Neural progenitor cell (in vitro differentiated cells): Measurements from ENCODE around the gene CAMK2D. TPM values are rescaled to one million over a fixed set of nuclear protein-coding genes. Genes with fewer than 3 reads are reported as not detected.

ENCODE experiments used
- DNase-seq: peaks from one replicate; pipeline ENCODE4 v3.0.0-alpha.2; 2016; ENCODE audit warnings: low spot score
- H2AFZ ChIP-seq: fragments of 200-600 bp; sonication (generic); replicated peaks from 2 replicates; pipeline ENCODE4 v1.6.1; 2016; ENCODE audit warnings: antibody characterized with exemption
- H3F3A ChIP-seq: fragments of 200-600 bp; sonication (generic); 2 replicates; pipeline ENCODE4 v1.6.1; 2016; ENCODE audit warnings: antibody characterized with exemption, low read depth
- H3K27ac ChIP-seq: fragments of 200-600 bp; sonication (generic); 2 replicates; pipeline ENCODE4 v1.5.1; 2016; ENCODE audit warnings: mild to moderate bottlenecking
- H3K27me3 ChIP-seq: fragments of 200-600 bp; sonication (generic); 2 replicates; pipeline ENCODE4 v1.6.1; 2016; ENCODE audit warnings: mild to moderate bottlenecking, moderate library complexity
- H3K36me3 ChIP-seq: fragments of 200-600 bp; sonication (generic); 2 replicates; pipeline ENCODE4 v1.5.1; 2016
- H3K4me1 ChIP-seq: fragments of 200-600 bp; sonication (generic); 2 replicates; pipeline ENCODE4 v1.6.1; 2016; ENCODE audit warnings: mixed run types
- H3K4me2 ChIP-seq: fragments of 200-600 bp; sonication (generic); 2 replicates; pipeline ENCODE4 v1.6.1; 2016
- H3K4me3 ChIP-seq: fragments of 200-600 bp; sonication (generic); 2 replicates; pipeline ENCODE4 v1.5.1; 2016
- H3K79me2 ChIP-seq: fragments of 200-600 bp; sonication (generic); 2 replicates; pipeline ENCODE4 v1.6.1; 2016; ENCODE audit warnings: low read depth
- H3K9ac ChIP-seq: fragments of 200-600 bp; sonication (generic); 2 replicates; pipeline ENCODE4 v1.6.1; 2016
- H3K9me3 ChIP-seq: fragments of 200-600 bp; sonication (generic); 2 replicates; pipeline ENCODE4 v1.5.1; 2016; ENCODE audit warnings: low read depth
- H4K20me1 ChIP-seq: fragments of 200-600 bp; sonication (generic); 2 replicates; pipeline ENCODE4 v1.6.1; 2016; ENCODE audit warnings: low read depth
- H3K27ac Mint-ChIP-seq: 3 replicates; pipeline ENCODE4 v1.8.0; 2021; ENCODE audit warnings: mixed read lengths
- H3K27me3 Mint-ChIP-seq: 2 replicates; pipeline ENCODE4 v1.8.0; 2022; ENCODE audit warnings: low read depth, mild to moderate bottlenecking, inconsistent platforms, moderate library complexity, mixed read lengths; ENCODE audit not compliant: insufficient read depth
- H3K36me3 Mint-ChIP-seq: 3 replicates; pipeline ENCODE4 v1.8.0; 2021; ENCODE audit warnings: mixed read lengths
- H3K4me1 Mint-ChIP-seq: 3 replicates; pipeline ENCODE4 v1.8.0; 2021; ENCODE audit warnings: mixed read lengths
- H3K4me3 Mint-ChIP-seq: 3 replicates; pipeline ENCODE4 v1.8.0; 2021; ENCODE audit warnings: mild to moderate bottlenecking, moderate library complexity, mixed read lengths
- H3K9me3 Mint-ChIP-seq: 3 replicates; pipeline ENCODE4 v1.8.0; 2020; ENCODE audit warnings: mixed read lengths
- EZH2 ChIP-seq: fragments of 200-600 bp; sonication (generic); IDR thresholded peaks from 2 replicates; pipeline ENCODE4 v1.6.1; 2017; ENCODE audit warnings: antibody characterized with exemption, mild to moderate bottlenecking, moderate library complexity
- EZH2phosphoT487 ChIP-seq: fragments of 200-600 bp; sonication (generic); IDR thresholded peaks from 2 replicates; pipeline ENCODE4 v1.6.1; 2017; ENCODE audit warnings: antibody characterized with exemption
- total RNA-seq: library from RNA; depleted of rRNA; stranded (reverse); fragments of >200 nt; gene quantifications from 2 replicates; pipeline ENCODE4 v1.2.3, GENCODE V29; 2015; ENCODE audit warnings: low replicate concordance
- TF ChIP-seq, protein P1 (sequence below): fragments of 200-600 bp; sonication (generic); IDR thresholded peaks from 2 replicates; pipeline ENCODE4 v1.5.1; 2017; ENCODE audit warnings: antibody characterized with exemption, mild to moderate bottlenecking

Gene CAMK2D
- total RNA-seq, 1 donor from 2014 or later: 33.2 TPM

DNA sequence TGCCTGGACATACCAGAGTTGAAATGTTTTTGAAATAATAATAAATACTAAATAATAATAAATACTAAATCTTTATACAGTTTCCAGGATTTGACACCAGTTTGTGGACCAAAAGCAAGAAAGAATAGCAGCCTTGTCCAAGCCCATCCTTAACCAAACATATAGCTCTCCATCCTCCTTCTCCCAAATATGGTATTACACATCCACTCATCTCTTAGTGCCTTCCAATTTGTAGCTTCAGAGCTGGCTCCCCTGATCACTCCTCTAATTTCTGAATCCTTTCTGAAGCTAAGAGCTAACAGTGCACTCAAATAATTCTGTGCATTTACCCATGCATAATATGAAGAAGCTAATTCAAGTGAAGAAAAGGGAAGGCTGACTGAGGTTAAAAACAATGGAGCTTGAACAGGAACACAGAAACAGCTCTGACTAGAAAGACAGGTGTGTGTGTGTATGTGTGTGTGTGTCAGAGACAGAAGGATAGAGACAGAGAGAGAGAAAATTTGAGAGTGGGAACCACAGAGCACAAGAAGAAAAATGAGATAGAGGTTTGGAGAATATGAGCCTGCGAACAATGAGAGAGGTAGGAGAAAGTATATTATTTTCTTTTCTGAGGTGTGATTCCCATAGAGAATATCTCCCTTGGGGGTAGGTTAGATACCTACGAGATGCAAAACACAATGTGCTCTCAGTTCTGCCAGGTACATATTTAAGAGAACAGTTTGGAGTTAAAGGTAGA, 123.5 kb downstream of the CAMK2D start:
- Histone ChIP-seq H3K4me2 (peak overlapping the region; percentile 19), H3K4me3 (no peak overlapping the region), H2AFZ (no peak overlapping the region), H3F3A (no peaks in the 10 kb centered on the region), H3K4me1 (peaks cover 9% of the 10 kb centered on the region), H3K9ac (no peak overlapping the region), H3K27ac (no peak overlapping the region), H3K79me2 (no peaks in the 10 kb centered on the region), H3K36me3 (no peaks in the 10 kb centered on the region), H4K20me1 (no peaks in the 10 kb centered on the region), H3K27me3 (no peaks in the 10 kb centered on the region), H3K9me3 (no peaks in the 10 kb centered on the region)
- TF ChIP-seq, protein P1, sequence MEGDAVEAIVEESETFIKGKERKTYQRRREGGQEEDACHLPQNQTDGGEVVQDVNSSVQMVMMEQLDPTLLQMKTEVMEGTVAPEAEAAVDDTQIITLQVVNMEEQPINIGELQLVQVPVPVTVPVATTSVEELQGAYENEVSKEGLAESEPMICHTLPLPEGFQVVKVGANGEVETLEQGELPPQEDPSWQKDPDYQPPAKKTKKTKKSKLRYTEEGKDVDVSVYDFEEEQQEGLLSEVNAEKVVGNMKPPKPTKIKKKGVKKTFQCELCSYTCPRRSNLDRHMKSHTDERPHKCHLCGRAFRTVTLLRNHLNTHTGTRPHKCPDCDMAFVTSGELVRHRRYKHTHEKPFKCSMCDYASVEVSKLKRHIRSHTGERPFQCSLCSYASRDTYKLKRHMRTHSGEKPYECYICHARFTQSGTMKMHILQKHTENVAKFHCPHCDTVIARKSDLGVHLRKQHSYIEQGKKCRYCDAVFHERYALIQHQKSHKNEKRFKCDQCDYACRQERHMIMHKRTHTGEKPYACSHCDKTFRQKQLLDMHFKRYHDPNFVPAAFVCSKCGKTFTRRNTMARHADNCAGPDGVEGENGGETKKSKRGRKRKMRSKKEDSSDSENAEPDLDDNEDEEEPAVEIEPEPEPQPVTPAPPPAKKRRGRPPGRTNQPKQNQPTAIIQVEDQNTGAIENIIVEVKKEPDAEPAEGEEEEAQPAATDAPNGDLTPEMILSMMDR: no peak
- TF ChIP-seq EZH2 (no peak), EZH2phosphoT487 (no peak)
- H3K36me3 Mint-ChIP-seq: no peaks in the 10 kb centered on the region
- no peak overlapping the region for H3K4me3 Mint-ChIP-seq
- no peak overlapping the region for H3K27ac Mint-ChIP-seq
- no peaks in the 10 kb centered on the region for H3K27me3 Mint-ChIP-seq
- H3K9me3 Mint-ChIP-seq: no peaks in the 10 kb centered on the region
- peaks cover 21% of the 10 kb centered on the region for H3K4me1 Mint-ChIP-seq
- DNase-seq: peak; percentile 27

DNA sequence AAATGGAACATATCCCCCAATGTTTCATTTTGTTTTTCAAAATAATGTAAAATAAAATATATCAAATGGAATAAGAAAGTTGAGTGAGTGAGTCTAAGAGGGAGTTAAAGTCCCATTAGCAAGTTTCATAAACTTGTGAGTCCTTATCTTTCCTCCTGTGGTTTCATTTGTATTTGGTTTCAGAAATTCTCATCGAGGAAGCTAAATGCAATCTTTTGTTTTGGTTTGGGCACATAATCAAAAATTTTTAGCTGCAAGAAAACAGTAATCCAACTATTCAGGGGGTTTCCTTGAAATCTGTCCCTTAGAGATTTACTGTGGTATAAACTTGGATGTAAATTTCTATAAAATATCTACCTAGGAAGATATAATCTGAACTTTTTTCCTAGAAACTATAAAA, 124.2 kb downstream of the CAMK2D start:
- peaks cover 21% of the 10 kb centered on the region for H3K4me1 Mint-ChIP-seq
- Histone ChIP-seq H2AFZ (no peak overlapping the region), H3K79me2 (no peaks in the 10 kb centered on the region), H3K9ac (no peak overlapping the region), H3F3A (no peaks in the 10 kb centered on the region), H3K9me3 (no peaks in the 10 kb centered on the region), H3K27ac (no peak overlapping the region), H3K27me3 (no peaks in the 10 kb centered on the region), H4K20me1 (no peaks in the 10 kb centered on the region), H3K4me1 (peaks cover 9% of the 10 kb centered on the region), H3K36me3 (no peaks in the 10 kb centered on the region), H3K4me3 (no peak overlapping the region), H3K4me2 (no peak overlapping the region)
- DNase-seq: no peak
- H3K36me3 Mint-ChIP-seq: no peaks in the 10 kb centered on the region
- no peaks in the 10 kb centered on the region for H3K27me3 Mint-ChIP-seq
- no peaks in the 10 kb centered on the region for H3K9me3 Mint-ChIP-seq
- no peak for TF ChIP-seq EZH2
- H3K27ac Mint-ChIP-seq: no peak overlapping the region
- H3K4me3 Mint-ChIP-seq: no peak overlapping the region

DNA sequence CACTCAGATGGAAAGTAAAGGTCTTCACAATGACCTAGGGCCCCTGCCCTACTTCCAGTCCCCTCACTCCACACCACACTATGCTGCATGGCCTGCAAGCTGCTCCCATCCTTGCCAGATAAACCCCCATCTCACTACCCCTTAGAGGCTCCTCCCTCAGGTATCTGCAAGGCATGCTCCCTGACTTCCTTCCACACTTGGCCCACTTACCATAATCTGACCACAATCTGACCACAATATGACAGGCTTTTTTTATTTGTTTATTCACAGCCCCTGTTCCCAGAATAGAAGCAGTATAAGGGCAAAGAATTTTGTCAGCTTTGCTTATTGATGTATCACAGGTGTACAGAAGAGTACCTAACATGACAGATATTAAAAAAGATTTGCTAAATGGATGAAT, 124.7 kb downstream of the CAMK2D start:
- TF ChIP-seq, protein P1: no peak
- TF ChIP-seq EZH2 (no peak), EZH2phosphoT487 (no peak)
- Histone ChIP-seq H3F3A (no peaks in the 10 kb centered on the region), H3K9me3 (no peaks in the 10 kb centered on the region), H3K4me2 (no peak overlapping the region), H3K36me3 (no peaks in the 10 kb centered on the region), H3K9ac (no peak overlapping the region), H4K20me1 (no peaks in the 10 kb centered on the region), H2AFZ (no peak overlapping the region), H3K79me2 (no peaks in the 10 kb centered on the region), H3K27me3 (no peaks in the 10 kb centered on the region), H3K4me1 (peaks cover 9% of the 10 kb centered on the region), H3K27ac (no peak overlapping the region), H3K4me3 (no peak overlapping the region)
- no peaks in the 10 kb centered on the region for H3K36me3 Mint-ChIP-seq
- H3K9me3 Mint-ChIP-seq: no peaks in the 10 kb centered on the region
- H3K4me3 Mint-ChIP-seq: no peak overlapping the region
- H3K4me1 Mint-ChIP-seq: peaks cover 21% of the 10 kb centered on the region
- H3K27me3 Mint-ChIP-seq: no peaks in the 10 kb centered on the region
- no peak for DNase-seq
- no peak overlapping the region for H3K27ac Mint-ChIP-seq

DNA sequence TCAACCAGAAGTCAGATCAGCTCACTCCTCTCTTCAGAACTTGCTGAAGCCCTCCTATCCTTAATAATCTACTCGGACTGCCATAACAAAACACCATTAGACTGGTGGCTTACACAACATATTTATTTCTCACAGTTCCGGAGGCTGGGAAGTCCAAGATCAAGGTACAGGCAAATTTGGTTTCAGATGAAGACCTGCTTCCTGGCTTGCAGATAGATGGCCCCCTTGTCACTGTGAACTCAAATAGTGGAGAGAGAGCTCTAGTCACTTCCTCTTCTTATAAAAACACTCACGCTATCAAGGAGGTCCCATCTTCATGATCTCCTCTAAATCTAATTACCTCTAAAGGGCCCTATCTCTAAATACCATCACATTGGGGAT, 125.1 kb downstream of the CAMK2D start:
- Histone ChIP-seq H3K27me3 (no peaks in the 10 kb centered on the region), H3K27ac (no peak overlapping the region), H3K9ac (no peak overlapping the region), H2AFZ (no peak overlapping the region), H3F3A (no peaks in the 10 kb centered on the region), H3K4me3 (no peak overlapping the region), H3K9me3 (no peaks in the 10 kb centered on the region), H3K36me3 (no peaks in the 10 kb centered on the region), H3K4me2 (no peak overlapping the region), H3K79me2 (no peaks in the 10 kb centered on the region), H3K4me1 (peaks cover 9% of the 10 kb centered on the region), H4K20me1 (no peaks in the 10 kb centered on the region)
- H3K27ac Mint-ChIP-seq: no peak overlapping the region
- TF ChIP-seq EZH2 (no peak), EZH2phosphoT487 (no peak)
- TF ChIP-seq, protein P1: no peak
- H3K4me1 Mint-ChIP-seq: peaks cover 21% of the 10 kb centered on the region
- H3K36me3 Mint-ChIP-seq: no peaks in the 10 kb centered on the region
- no peak for DNase-seq
- no peak overlapping the region for H3K4me3 Mint-ChIP-seq
- no peaks in the 10 kb centered on the region for H3K27me3 Mint-ChIP-seq
- no peaks in the 10 kb centered on the region for H3K9me3 Mint-ChIP-seq
